GM19238 (cell line): ENCODE measurements around the gene MATN3.

Source experiments
- DNase-seq: peaks from one replicate; pipeline ENCODE4 v3.0.0; 2011; ENCODE audit warnings: low spot score; ENCODE audit not compliant: insufficient read length

MATN3 gene

GRCh38 chr2:20001361-20001863 is 11.1 kb downstream of the MATN3 start:
- DNase-seq = no peak

- DNase-seq = no peak
These were observed 18.7 kb downstream of the MATN3 start for GRCh38 chr2:19993731-19994130.

- DNase-seq = no peak
These were observed 20.6 kb downstream of the MATN3 start for GRCh38 chr2:19991895-19992294.

GRCh38 chr2:19990416-19990728 is 22.1 kb downstream of the MATN3 start:
- no peak for DNase-seq

- DNase-seq = peak; percentile 93
These were observed 22.6 kb downstream of the MATN3 start, which contains the start of gene WDR35 for GRCh38 chr2:19989667-19990415. TSS of gene WDR35 (minus strand) at chr2:19990105. CDS start at chr2:19990015, 90 bp downstream.

- DNase-seq = no peak
These were observed 23.2 kb downstream of the MATN3 start for GRCh38 chr2:19989342-19989666.

- DNase-seq = no peak
These were observed 23.9 kb downstream of the MATN3 start for GRCh38 chr2:19988600-19988999.

GRCh38 chr2:19987936-19988335 is 24.5 kb downstream of the MATN3 start:
- no peak for DNase-seq

- no peak for DNase-seq
These were observed 30.2 kb downstream of the MATN3 start for GRCh38 chr2:19982268-19982667.

GRCh38 chr2:19979932-19980331 is 32.5 kb downstream of the MATN3 start:
- no peak for DNase-seq

- no peak for DNase-seq
These were observed 39.0 kb downstream of the MATN3 start for GRCh38 chr2:19973466-19973865.

GRCh38 chr2:19971691-19972090 is 40.8 kb downstream of the MATN3 start:
- no peak for DNase-seq

- no peak for DNase-seq
These were observed 49.1 kb downstream of the MATN3 start for GRCh38 chr2:19963386-19963785.

- peak; percentile 30 for DNase-seq
These were observed 56.7 kb downstream of the MATN3 start for GRCh38 chr2:19955544-19956422.

GRCh38 chr2:19949071-19949470 is 63.4 kb downstream of the MATN3 start:
- no peak for DNase-seq

- no peak for DNase-seq
These were observed 65.1 kb downstream of the MATN3 start for GRCh38 chr2:19947184-19947940.

GRCh38 chr2:19944205-19944845 is 68.1 kb downstream of the MATN3 start:
- DNase-seq = no peak

GRCh38 chr2:19943189-19943588 is 69.3 kb downstream of the MATN3 start:
- no peak for DNase-seq

GRCh38 chr2:19942199-19942598 is 70.3 kb downstream of the MATN3 start:
- no peak for DNase-seq
